ENCODE data around the gene KSR1. TPM values are rescaled to one million over a fixed set of nuclear protein-coding genes. Genes with fewer than 3 reads are reported as not detected.

The KSR1 gene
- polyA plus RNA-seq, 1 of the 3 experiments (the other 2 are of a cell fraction): 7.5 TPM

DNA sequence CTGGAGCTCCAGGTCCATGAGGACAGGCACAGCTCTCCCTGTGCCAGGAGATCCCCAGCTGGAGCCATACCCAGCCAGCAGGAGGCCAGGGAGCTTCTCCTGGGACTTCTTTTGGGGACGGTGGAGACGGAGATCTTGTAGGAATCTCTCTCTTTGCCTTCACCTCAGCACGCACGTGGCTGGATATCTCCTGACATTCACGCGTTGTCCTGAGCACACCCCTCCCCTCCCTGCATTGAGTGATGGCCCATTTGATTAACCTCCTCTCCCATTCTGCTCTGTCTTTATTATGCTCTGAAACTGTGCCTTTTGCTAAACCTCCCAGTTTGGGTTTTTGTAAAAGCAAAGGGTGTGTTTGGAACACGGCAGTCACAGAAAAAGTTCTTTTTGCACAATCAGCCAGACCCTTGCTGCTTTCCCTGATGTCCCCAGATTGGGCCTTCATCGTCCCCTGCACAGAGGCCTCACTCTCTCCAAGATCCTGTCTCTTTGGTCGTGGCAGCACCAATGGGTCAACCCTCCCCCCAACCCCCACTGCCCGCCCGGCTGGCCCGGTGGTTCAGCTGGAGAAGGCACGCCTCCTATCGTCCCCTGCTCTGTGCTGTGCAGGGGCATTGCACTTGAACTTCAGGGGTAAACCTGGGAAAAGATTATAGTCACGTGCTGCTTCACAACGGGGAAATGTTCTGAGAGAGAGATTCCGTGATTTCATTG, 142.2 kb downstream of the KSR1 start:
- no peaks in the 10 kb centered on the region for H3K79me2 ChIP-seq (ENCODE audit: insufficient read depth)
- TF ChIP-seq RCOR1 (IDR thresholded peaks at IDR 0.05; ENCODE audit: low read length): no peak
- no peak for TF ChIP-seq JUND (IDR thresholded peaks at IDR 0.05)
- no peak for TF ChIP-seq EZH2phosphoT487 (IDR thresholded peaks at IDR 0.05; ENCODE audit: borderline replicate concordance, low read depth)
- no peak for TF ChIP-seq ELF1 (IDR thresholded peaks at IDR 0.05)
- TF ChIP-seq SIN3A (IDR thresholded peaks at IDR 0.05; ENCODE audit: borderline replicate concordance, low read depth, low read length): no peak
- TF ChIP-seq PBX3 (IDR thresholded peaks at IDR 0.05): no peak
- no peak for TF ChIP-seq POLR2AphosphoS5 (IDR thresholded peaks at IDR 0.05; ENCODE audit: low read depth, low read length)
- TF ChIP-seq SMC3 (IDR thresholded peaks at IDR 0.05; ENCODE audit: low read depth, low read length): no peak
- no peak for TF ChIP-seq RFX5 (IDR thresholded peaks at IDR 0.05; ENCODE audit: low read length)
- TF ChIP-seq, protein P1, sequence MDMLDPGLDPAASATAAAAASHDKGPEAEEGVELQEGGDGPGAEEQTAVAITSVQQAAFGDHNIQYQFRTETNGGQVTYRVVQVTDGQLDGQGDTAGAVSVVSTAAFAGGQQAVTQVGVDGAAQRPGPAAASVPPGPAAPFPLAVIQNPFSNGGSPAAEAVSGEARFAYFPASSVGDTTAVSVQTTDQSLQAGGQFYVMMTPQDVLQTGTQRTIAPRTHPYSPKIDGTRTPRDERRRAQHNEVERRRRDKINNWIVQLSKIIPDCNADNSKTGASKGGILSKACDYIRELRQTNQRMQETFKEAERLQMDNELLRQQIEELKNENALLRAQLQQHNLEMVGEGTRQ (IDR thresholded peaks at IDR 0.05; ENCODE audit: borderline replicate concordance, low read depth, low read length): no peak
- no peak for TF ChIP-seq MXI1 (IDR thresholded peaks at IDR 0.05; ENCODE audit: low read depth, low read length)
- no peak for TF ChIP-seq GATA2 (CRISPR knock-in tag; IDR thresholded peaks at IDR 0.05)
- TF ChIP-seq FOSL2 (IDR thresholded peaks at IDR 0.05; ENCODE audit: borderline replicate concordance, low read depth): no peak
- no peak for TF ChIP-seq CTCF (IDR thresholded peaks at IDR 0.05)
- no peak for TF ChIP-seq ZBTB33 (IDR thresholded peaks at IDR 0.05; ENCODE audit: borderline replicate concordance, low read depth)
- no peak for TF ChIP-seq MEF2A (IDR thresholded peaks at IDR 0.05; ENCODE audit: borderline replicate concordance, low read depth)
- no peak for TF ChIP-seq CHD2 (IDR thresholded peaks at IDR 0.05; ENCODE audit: low read length, partially characterized antibody)
- no peak for TF ChIP-seq NRF1 (IDR thresholded peaks at IDR 0.05; ENCODE audit: low read depth, low read length)
- TF ChIP-seq GABPA (IDR thresholded peaks at IDR 0.05; ENCODE audit: low read depth): no peak
- 94% methylated on average over 17 of the region's 17 CpGs for WGBS (ENCODE audit: low lambda C conversion rate)
- no peaks in the 10 kb centered on the region for H3K27me3 ChIP-seq (ENCODE audit: insufficient read depth)
- peaks cover 0 to 24% of the 10 kb centered on the region in 2 experiments; a peak in 2 of 4 replicates for H3K4me1 ChIP-seq (ENCODE audit: control insufficient read depth in 1 of 2, insufficient read depth in 2 of 2, low read depth in 1 of 2, low read length in 1 of 2)
- H3K27ac ChIP-seq (ENCODE audit: low read depth in 2 of 2, low read length in 1 of 2): no peak overlapping the region
- H2AFZ ChIP-seq (ENCODE audit: low read depth): no peak overlapping the region
- ChIA-PET POLR2A (interaction anchor here (0.8 kb wide), 1 partner anchor 258 kb away, joined by 3 read pairs; no protein-coding TSS in a partner anchor), CTCF (interaction anchor here (0.8 to 20.9 kb wide), 16 partner anchors 11 to 361 kb away, joined by 3 to 365 read pairs (median 4); partner anchors contain the start of gene KSR1)
- no peak overlapping the region for H3K9ac ChIP-seq
- no peak overlapping the region for H3K4me2 ChIP-seq
- peaks cover 4% of the 10 kb centered on the region for H3F3A ChIP-seq (replicated peaks; ENCODE audit: insufficient read depth)
- no peak overlapping the region for H3K4me3 ChIP-seq (ENCODE audit: low read depth in 2 of 2, low read length in 1 of 2)
- H3K36me3 ChIP-seq (replicated peaks in 1 of 2; ENCODE audit: control insufficient read depth in 1 of 2, insufficient read depth in 2 of 2, low read length in 1 of 2): peaks cover 0 to 12% of the 10 kb centered on the region in 2 experiments
- no peaks in the 10 kb centered on the region for H3K9me3 ChIP-seq
- no peaks in the 10 kb centered on the region for H4K20me1 ChIP-seq (ENCODE audit: insufficient read depth)
- H3K9me2 ChIP-seq: no peaks in the 10 kb centered on the region
- no peak for DNase-seq
